HG02642 (cell line): ENCODE data around the gene VPS41.

Experiments
- ATAC-seq: cut with Tn5 transposase; IDR thresholded peaks from one replicate; pipeline ENCODE4 v1.9.1; 2021; ENCODE audit warnings: mild to moderate bottlenecking; ENCODE audit not compliant: unreplicated experiment, poor library complexity

The VPS41 gene

GRCh38 chr7:38822549-38822948, 86.4 kb downstream of the VPS41 start:
- ATAC-seq, result no peak

GRCh38 chr7:38820571-38820970, 88.4 kb downstream of the VPS41 start:
- ATAC-seq, result no peak

- no peak for ATAC-seq
Observed at GRCh38 chr7:38819463-38819862, 89.5 kb downstream of the VPS41 start.

- ATAC-seq, result no peak
Observed at GRCh38 chr7:38817526-38817925, 91.5 kb downstream of the VPS41 start.

- no peak for ATAC-seq
Observed at GRCh38 chr7:38813768-38814167, 95.2 kb downstream of the VPS41 start.

GRCh38 chr7:38806912-38807311, 102.1 kb downstream of the VPS41 start:
- ATAC-seq, result no peak

GRCh38 chr7:38801786-38802185, 107.2 kb downstream of the VPS41 start:
- no peak for ATAC-seq

GRCh38 chr7:38798552-38799267, 110.3 kb downstream of the VPS41 start:
- no peak for ATAC-seq

GRCh38 chr7:38796626-38797501, 112.1 kb downstream of the VPS41 start:
- ATAC-seq, result peak; percentile 47

GRCh38 chr7:38795593-38795992, 113.4 kb downstream of the VPS41 start:
- no peak for ATAC-seq

GRCh38 chr7:38781991-38782390, 127.0 kb downstream of the VPS41 start:
- ATAC-seq, result no peak

- ATAC-seq, result no peak
Observed at GRCh38 chr7:38777609-38778008, 131.4 kb downstream of the VPS41 start.

- ATAC-seq, result no peak
Observed at GRCh38 chr7:38775506-38776175, 133.3 kb downstream of the VPS41 start.

- no peak for ATAC-seq
Observed at GRCh38 chr7:38773430-38773829, 135.6 kb downstream of the VPS41 start.

GRCh38 chr7:38760226-38760625, 148.8 kb downstream of the VPS41 start:
- ATAC-seq, result no peak

- no peak for ATAC-seq
Observed at GRCh38 chr7:38759028-38759427, 150.0 kb downstream of the VPS41 start.

GRCh38 chr7:38757931-38758330, 151.1 kb downstream of the VPS41 start:
- no peak for ATAC-seq

- ATAC-seq, result no peak
Observed at GRCh38 chr7:38756521-38756920, 152.5 kb downstream of the VPS41 start.

- no peak for ATAC-seq
Observed at GRCh38 chr7:38753347-38753746, 155.6 kb downstream of the VPS41 start.

GRCh38 chr7:38751416-38751815, 157.6 kb downstream of the VPS41 start:
- ATAC-seq, result no peak

- no peak for ATAC-seq
Observed at GRCh38 chr7:38748056-38748610, 160.9 kb downstream of the VPS41 start.
